ENCODE results near the gene C12orf60. TPM values are rescaled to one million over a fixed set of nuclear protein-coding genes. Genes with fewer than 3 reads are reported as not detected.

The C12orf60 gene
- total and polyA plus RNA-seq, 4 experiments from 2014 or later: 0.45 to 2.0 (median 1.4) TPM

DNA sequence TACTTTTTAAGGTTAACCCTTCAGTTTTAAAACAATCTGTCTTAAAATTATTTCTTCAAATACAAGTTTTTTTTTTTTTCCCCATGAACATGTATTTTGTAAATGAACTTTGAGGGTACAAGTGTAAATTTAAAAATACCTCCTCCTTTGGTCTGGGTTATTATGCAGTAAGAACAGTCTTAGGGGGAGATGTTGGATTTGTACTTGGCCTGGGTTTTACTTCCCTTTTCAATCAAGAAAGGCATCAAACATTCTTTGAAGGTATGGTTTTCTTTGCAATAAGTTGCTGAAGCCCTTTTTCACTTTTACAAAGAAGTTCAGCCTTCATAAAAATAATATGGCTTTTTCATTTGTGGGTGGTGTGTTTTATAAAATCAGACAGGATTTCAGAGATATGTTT is 20.7 kb upstream of the C12orf60 start:
- peak overlapping the region in 1 of 7 donors; percentile 30 for H3K27ac Mint-ChIP-seq
- H3K36me3 Mint-ChIP-seq: peaks cover 20 to 38% of the 10 kb centered on the region in 2 donors
- CTCF ChIA-PET (ENCODE audit: partially characterized antibody): interaction anchor here (1.9 to 3.0 kb wide), 2 partner anchors 13 to 213 kb away, joined by 5 to 12 read pairs; no protein-coding TSS in a partner anchor

DNA sequence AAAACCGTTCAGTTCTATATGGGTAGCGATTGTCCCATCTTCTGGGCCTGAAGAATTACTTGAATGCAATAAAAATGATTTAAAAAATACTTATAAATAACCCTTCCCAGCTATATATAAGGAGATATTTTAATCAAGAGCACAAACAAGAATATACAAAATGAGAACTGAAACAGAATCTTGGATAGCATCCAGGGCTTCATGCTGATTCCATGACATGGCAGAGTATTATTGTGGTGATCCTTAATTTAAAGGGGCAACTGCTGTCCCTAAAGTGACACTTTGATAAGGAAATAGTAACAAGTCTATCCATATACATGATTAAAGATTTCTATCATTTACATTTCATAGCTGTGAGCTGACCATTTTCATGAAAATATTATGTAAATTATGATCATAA is 19.0 kb upstream of the C12orf60 start:
- POLR2A ChIA-PET (ENCODE audit: partially characterized antibody): interaction anchor here (1.6 to 2.5 kb wide), 4 partner anchors 10 to 18 kb away, joined by 7 to 23 read pairs (median 12); partner anchors contain the start of genes C12orf60 and WBP11
- intact Hi-C loops (cut with micrococcal nuclease): no loop called here
- Mint-ChIP-seq H3K4me1 (peaks cover 0 to 5% (median 3%) of the 10 kb centered on the region in 4 donors), H3K27me3 (no peaks in the 10 kb centered on the region), H3K4me3 (no peak overlapping the region), H3K9me3 (no peaks in the 10 kb centered on the region), H3K36me3 (peaks cover 31 to 55% of the 10 kb centered on the region in 2 donors), H3K27ac (peak overlapping the region in 2 of 7 donors; percentile 8 to 52)
- DNase-seq: no peak
- Histone ChIP-seq H3K36me3 (ENCODE audit: insufficient read depth, low read length) (peaks cover 29% of the 10 kb centered on the region), H3K27ac (ENCODE audit: low read depth, low read length) (no peak overlapping the region), H3K27me3 (ENCODE audit: insufficient read depth, low read length) (no peaks in the 10 kb centered on the region), H3K4me1 (ENCODE audit: insufficient read depth, low read length) (no peaks in the 10 kb centered on the region), H3K9me3 (ENCODE audit: control insufficient read depth in 1 of 2, low read length in 2 of 2) (no peaks in the 10 kb centered on the region), H3K4me3 (ENCODE audit: low read length in 2 of 2) (no peak overlapping the region)
- CTCF ChIA-PET (ENCODE audit: partially characterized antibody): interaction anchor here (1.2 to 2.4 kb wide), 3 partner anchors 9 to 25 kb away, joined by 3 to 20 read pairs (median 8); a partner anchor contains a TSS

More for the DNA sequence above, 20.7 kb upstream of the C12orf60 start:
- no peaks in the 10 kb centered on the region for H3K9me3 ChIP-seq (ENCODE audit: control insufficient read depth in 1 of 2, low read length in 2 of 2)
- no peak for DNase-seq
- Mint-ChIP-seq H3K4me3 (no peak overlapping the region), H3K4me1 (peaks cover 0 to 5% (median 3%) of the 10 kb centered on the region in 4 donors), H3K9me3 (peaks cover 0 to 2% (median 0%) of the 10 kb centered on the region in 8 donors), H3K27me3 (no peaks in the 10 kb centered on the region)
- intact Hi-C loops (cut with micrococcal nuclease): no loop called here
- H3K36me3 ChIP-seq (ENCODE audit: insufficient read depth, low read length): peaks cover 14% of the 10 kb centered on the region
- H3K4me3 ChIP-seq (ENCODE audit: low read length in 2 of 2): no peak overlapping the region
- POLR2A ChIA-PET (ENCODE audit: partially characterized antibody): interaction anchor here (1.7 to 5.4 kb wide), 5 partner anchors 8 to 20 kb away, joined by 7 to 41 read pairs (median 16); partner anchors contain the start of genes C12orf60 and WBP11
- no peaks in the 10 kb centered on the region for H3K27me3 ChIP-seq (ENCODE audit: insufficient read depth, low read length)
- no peaks in the 10 kb centered on the region for H3K4me1 ChIP-seq (ENCODE audit: insufficient read depth, low read length)
- no peak overlapping the region for H3K27ac ChIP-seq (ENCODE audit: low read depth, low read length)

DNA sequence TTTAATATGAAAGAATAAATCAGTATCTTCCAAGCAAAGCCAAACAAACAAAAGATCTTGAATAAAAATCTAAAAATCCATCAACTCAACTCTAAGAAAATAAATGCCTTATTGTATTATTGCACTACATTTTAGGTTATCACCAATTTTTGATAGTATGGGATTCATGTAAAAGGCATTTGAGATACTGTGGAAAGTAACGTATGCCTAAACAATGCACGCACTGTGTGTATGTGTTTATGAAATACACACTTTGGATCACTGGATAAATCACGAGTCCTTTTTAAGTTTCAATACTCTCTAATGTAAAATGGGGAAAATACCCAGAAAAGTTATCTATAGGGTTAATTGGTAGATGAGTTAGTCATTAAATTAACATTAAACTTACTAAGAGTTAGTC is 17.9 kb upstream of the C12orf60 start:
- Histone ChIP-seq H3K4me1 (ENCODE audit: insufficient read depth, low read length) (no peaks in the 10 kb centered on the region), H3K27me3 (ENCODE audit: insufficient read depth, low read length) (no peaks in the 10 kb centered on the region), H3K4me3 (ENCODE audit: low read length in 2 of 2) (no peak overlapping the region), H3K9me3 (ENCODE audit: control insufficient read depth in 1 of 2, low read length in 2 of 2) (no peaks in the 10 kb centered on the region), H3K27ac (ENCODE audit: low read depth, low read length) (no peak overlapping the region), H3K36me3 (ENCODE audit: insufficient read depth, low read length) (peaks cover 40% of the 10 kb centered on the region)
- Mint-ChIP-seq H3K36me3 (peaks cover 42 to 66% of the 10 kb centered on the region in 2 donors), H3K27me3 (no peaks in the 10 kb centered on the region), H3K4me3 (no peak overlapping the region), H3K9me3 (no peaks in the 10 kb centered on the region), H3K27ac (peak overlapping the region in 1 of 7 donors; percentile 17), H3K4me1 (peaks cover 0 to 6% (median under 1%) of the 10 kb centered on the region in 4 donors)
- intact Hi-C loops (cut with micrococcal nuclease): loop anchor here (1.0 kb wide), 1 partner anchor 10 kb away; no protein-coding TSS in a partner anchor
- DNase-seq: no peak
- ChIA-PET CTCF (ENCODE audit: partially characterized antibody) (interaction anchor here (2.2 to 2.4 kb wide), 2 partner anchors 10 to 15 kb away, joined by 8 to 20 read pairs; a partner anchor contains a TSS), POLR2A (ENCODE audit: partially characterized antibody) (interaction anchor here (1.6 kb wide), 1 partner anchor 17 kb away, joined by 7 read pairs; the partner anchor contains the start of genes C12orf60 and WBP11)

DNA sequence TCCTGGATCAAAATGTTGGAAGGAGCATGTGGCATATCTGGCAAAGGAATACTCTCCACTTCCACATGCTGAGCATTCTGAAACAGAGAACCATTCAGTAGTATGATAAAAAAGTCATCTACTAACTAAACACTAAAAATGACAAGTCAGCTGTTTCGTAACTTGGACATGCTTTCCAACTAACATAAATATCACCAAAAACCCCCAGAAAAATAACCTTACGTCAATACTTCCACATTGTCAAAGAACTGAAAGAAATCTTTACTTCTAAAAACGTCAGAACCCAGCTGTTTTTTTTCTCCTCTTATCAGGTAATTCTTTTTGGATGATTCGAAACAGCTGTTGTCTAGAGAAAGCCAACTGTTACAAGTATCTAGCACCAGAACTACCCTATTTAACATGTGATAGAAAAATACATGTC is 8.4 kb upstream of the C12orf60 start:
- no peaks in the 10 kb centered on the region for H3K4me1 ChIP-seq (ENCODE audit: insufficient read depth, low read length)
- H3K36me3 ChIP-seq (ENCODE audit: insufficient read depth, low read length): peaks cover 79% of the 10 kb centered on the region
- H3K27me3 ChIP-seq (ENCODE audit: insufficient read depth, low read length): no peaks in the 10 kb centered on the region
- ChIA-PET CTCF (ENCODE audit: partially characterized antibody) (interaction anchor here (0.9 to 1.6 kb wide), 2 partner anchors 17 to 25 kb away, joined by 4 to 7 read pairs; no protein-coding TSS in a partner anchor), POLR2A (ENCODE audit: partially characterized antibody) (interaction anchor here (0.7 to 5.4 kb wide), 3 partner anchors 9 to 23 kb away, joined by 3 to 66 read pairs (median 3); partner anchors contain the start of genes C12orf60 and WBP11)
- H3K27ac Mint-ChIP-seq: no peak overlapping the region
- H3K27ac ChIP-seq (ENCODE audit: low read depth, low read length): no peak overlapping the region
- H3K27me3 Mint-ChIP-seq: no peaks in the 10 kb centered on the region
- H3K36me3 Mint-ChIP-seq: peaks cover 62 to 86% of the 10 kb centered on the region in 2 donors
- H3K4me3 ChIP-seq (ENCODE audit: low read length in 2 of 2): no peak overlapping the region
- no peak overlapping the region for H3K4me3 Mint-ChIP-seq
- no peak for DNase-seq
- peaks cover 0 to 5% (median 2%) of the 10 kb centered on the region in 4 donors for H3K4me1 Mint-ChIP-seq
- no peaks in the 10 kb centered on the region for H3K9me3 ChIP-seq (ENCODE audit: control insufficient read depth in 1 of 2, low read length in 2 of 2)
- H3K9me3 Mint-ChIP-seq: no peaks in the 10 kb centered on the region
- intact Hi-C loops (cut with micrococcal nuclease): no loop called here

DNA sequence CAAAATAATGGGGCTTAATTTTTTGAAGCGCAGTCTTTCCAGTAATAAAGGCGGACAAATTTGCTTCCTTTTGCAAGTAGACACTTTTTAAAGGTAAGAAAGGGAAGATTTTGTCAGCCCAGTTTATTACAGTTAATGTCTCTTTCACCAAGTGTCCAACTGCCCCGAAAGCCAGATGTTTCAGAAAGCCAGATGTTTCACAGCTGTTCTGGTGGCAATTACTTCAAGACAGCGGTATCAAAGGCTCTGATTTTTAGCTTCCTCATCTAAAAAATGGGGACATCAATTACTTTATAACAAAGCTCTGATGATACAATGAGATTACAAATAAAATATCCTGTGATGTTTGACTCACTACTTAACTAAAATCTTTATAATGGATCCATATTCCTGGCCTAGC is 1.2 kb upstream of the C12orf60 start:
- CTCF ChIA-PET (ENCODE audit: partially characterized antibody): interaction anchor here (1.0 to 4.3 kb wide), 7 partner anchors 25 to 155 kb away, joined by 3 to 27 read pairs (median 5); a partner anchor contains a TSS
- Histone ChIP-seq H3K4me1 (ENCODE audit: insufficient read depth, low read length) (peaks cover 39% of the 10 kb centered on the region), H3K27ac (ENCODE audit: low read depth, low read length) (peak overlapping the region; percentile 91), H3K36me3 (ENCODE audit: insufficient read depth, low read length) (peaks cover 22% of the 10 kb centered on the region), H3K4me3 (ENCODE audit: low read length in 2 of 2) (peak overlapping the region; percentile 66 to 89), H3K9me3 (ENCODE audit: control insufficient read depth in 1 of 2, low read length in 2 of 2) (no peaks in the 10 kb centered on the region), H3K27me3 (ENCODE audit: insufficient read depth, low read length) (no peaks in the 10 kb centered on the region)
- peaks cover 16 to 30% of the 10 kb centered on the region in 2 donors for H3K36me3 Mint-ChIP-seq
- intact Hi-C loops (cut with micrococcal nuclease): loop anchor here (5.0 to 10.0 kb wide), 2 partner anchors 80 to 83 kb away; partner anchors contain the start of gene MGP
- no peak overlapping the region for H3K27ac Mint-ChIP-seq
- no peaks in the 10 kb centered on the region for H3K9me3 Mint-ChIP-seq
- POLR2A ChIA-PET (ENCODE audit: partially characterized antibody): interaction anchor here (0.9 to 11.9 kb wide), 10 partner anchors 13 to 417 kb away, joined by 3 to 376 read pairs (median 7); a partner anchor contains a TSS
- no peak overlapping the region for H3K4me3 Mint-ChIP-seq
- no peaks in the 10 kb centered on the region for H3K27me3 Mint-ChIP-seq
- H3K4me1 Mint-ChIP-seq: peaks cover 4 to 32% (median 13%) of the 10 kb centered on the region in 4 donors
- DNase-seq: no peak

DNA sequence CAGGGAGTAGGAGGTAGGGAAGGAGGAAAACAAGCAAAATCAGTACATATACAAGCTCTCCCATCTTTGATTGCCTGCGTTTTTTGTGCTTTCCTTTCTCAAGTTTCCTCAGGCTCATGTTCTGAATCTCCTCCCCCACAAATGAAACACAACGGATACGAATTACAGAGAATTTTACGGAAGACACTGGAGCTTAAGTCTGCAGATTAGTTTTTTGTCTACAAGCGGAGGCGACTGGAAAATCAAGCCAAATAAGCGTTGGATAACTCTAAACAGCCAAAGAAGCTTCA is 804 bp upstream of the C12orf60 start:
- no peak for DNase-seq
- intact Hi-C loops (cut with micrococcal nuclease): loop anchor here (1.0 to 10.0 kb wide), 7 partner anchors 28 to 1080 kb away; partner anchors contain the start of genes ARHGDIB, MGP and STRAP
- Histone ChIP-seq H3K4me3 (ENCODE audit: low read length in 2 of 2) (peak overlapping the region; percentile 66 to 89), H3K4me1 (ENCODE audit: insufficient read depth, low read length) (peaks cover 39% of the 10 kb centered on the region), H3K36me3 (ENCODE audit: insufficient read depth, low read length) (peaks cover 18% of the 10 kb centered on the region), H3K27ac (ENCODE audit: low read depth, low read length) (peak overlapping the region; percentile 91), H3K27me3 (ENCODE audit: insufficient read depth, low read length) (no peaks in the 10 kb centered on the region), H3K9me3 (ENCODE audit: control insufficient read depth in 1 of 2, low read length in 2 of 2) (no peaks in the 10 kb centered on the region)
- CTCF ChIA-PET (ENCODE audit: partially characterized antibody): interaction anchor here (1.0 to 4.3 kb wide), 9 partner anchors 25 to 730 kb away, joined by 3 to 27 read pairs (median 4); a partner anchor contains a TSS
- no peaks in the 10 kb centered on the region for H3K27me3 Mint-ChIP-seq
- no peaks in the 10 kb centered on the region for H3K9me3 Mint-ChIP-seq
- no peak overlapping the region for H3K27ac Mint-ChIP-seq
- no peak overlapping the region for H3K4me3 Mint-ChIP-seq
- peaks cover 4 to 32% (median 13%) of the 10 kb centered on the region in 4 donors for H3K4me1 Mint-ChIP-seq
- peaks cover 12 to 26% of the 10 kb centered on the region in 2 donors for H3K36me3 Mint-ChIP-seq
- POLR2A ChIA-PET (ENCODE audit: partially characterized antibody): interaction anchor here (0.7 to 11.9 kb wide), 17 partner anchors 13 to 744 kb away, joined by 3 to 376 read pairs (median 5); partner anchors contain the start of gene ARHGDIB

DNA sequence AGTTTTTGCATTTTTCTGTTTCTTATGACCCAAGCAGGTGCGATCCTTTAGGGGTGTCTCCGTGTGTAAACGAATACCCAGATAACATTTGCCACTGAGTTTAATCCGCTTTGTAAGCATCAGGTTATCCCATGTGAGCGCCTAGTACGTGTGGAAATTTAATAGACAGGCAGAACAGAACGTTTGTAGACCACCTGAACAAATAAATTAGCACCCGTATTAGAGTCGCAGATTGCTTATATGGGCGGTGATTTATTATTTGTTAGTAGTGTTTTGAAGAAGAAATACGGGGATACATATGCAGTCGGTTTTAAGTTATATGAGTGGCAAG is 325 bp downstream of the C12orf60 start:
- Mint-ChIP-seq H3K9me3 (no peaks in the 10 kb centered on the region), H3K4me1 (peaks cover 4 to 32% (median 13%) of the 10 kb centered on the region in 4 donors), H3K36me3 (peaks cover 6 to 16% of the 10 kb centered on the region in 2 donors), H3K27me3 (no peaks in the 10 kb centered on the region), H3K27ac (no peak overlapping the region), H3K4me3 (no peak overlapping the region)
- H3K4me3 ChIP-seq (ENCODE audit: low read length in 2 of 2): peak overlapping the region; percentile 66 to 89
- H3K27ac ChIP-seq (ENCODE audit: low read depth, low read length): peak overlapping the region; percentile 91
- ChIA-PET POLR2A (ENCODE audit: partially characterized antibody) (interaction anchor here (0.7 to 11.9 kb wide), 17 partner anchors 8 to 743 kb away, joined by 3 to 376 read pairs (median 4); partner anchors contain the start of genes ARHGDIB and ATF7IP), CTCF (ENCODE audit: partially characterized antibody) (interaction anchor here (1.2 to 4.3 kb wide), 3 partner anchors 28 to 34 kb away, joined by 3 to 27 read pairs (median 6); a partner anchor contains a TSS)
- DNase-seq: no peak
- peaks cover 39% of the 10 kb centered on the region for H3K4me1 ChIP-seq (ENCODE audit: insufficient read depth, low read length)
- H3K36me3 ChIP-seq (ENCODE audit: insufficient read depth, low read length): peaks cover 7% of the 10 kb centered on the region
- no peaks in the 10 kb centered on the region for H3K27me3 ChIP-seq (ENCODE audit: insufficient read depth, low read length)
- no peaks in the 10 kb centered on the region for H3K9me3 ChIP-seq (ENCODE audit: control insufficient read depth in 1 of 2, low read length in 2 of 2)
- intact Hi-C loops (cut with micrococcal nuclease): loop anchor here (1.0 to 10.0 kb wide), 7 partner anchors 29 to 1079 kb away; partner anchors contain the start of genes ARHGDIB, MGP and STRAP

All from CD4-positive, alpha-beta memory T cell (primary cell).